OCI-LY3 (cell line): Measurements from ENCODE around the gene STMND1.
A peak's percentile ranks its signal among the peaks of the same experiment; 100 is the strongest.

ENCODE experiments used
- H2AFZ ChIP-seq: fragments of 200-600, 300-600 bp; shearing (Covaris generic); 2 replicates; pipeline ENCODE4 v1.6.0; 2014; ENCODE audit warnings: antibody characterized with exemption, low read depth, low read length
- H3K27ac ChIP-seq: fragments of 200-600, 300-600 bp; sonication (generic); 2 replicates; pipeline ENCODE4 v1.5.1; 2014; ENCODE audit warnings: mild to moderate bottlenecking, low read length, moderate library complexity, mixed read lengths
- H3K27me3 ChIP-seq: fragments of 200-600, 300-600 bp; sonication (generic); 2 replicates; pipeline ENCODE4 v1.6.1; 2014; ENCODE audit warnings: low read depth, low read length, mixed read lengths
- H3K36me3 ChIP-seq: fragments of 200-600, 300-600 bp; sonication (generic); replicated peaks from 2 replicates; pipeline ENCODE3; 2014; ENCODE audit warnings: low read depth, low read length, mixed read lengths
- H3K4me1 ChIP-seq: fragments of 300-600, 200-600 bp; sonication (generic); 2 replicates; pipeline ENCODE4 v1.6.1; 2014; ENCODE audit warnings: low read length, mixed read lengths
- H3K4me2 ChIP-seq: fragments of 200-600, 300-600 bp; sonication (generic); 2 replicates; pipeline ENCODE4 v1.6.1; 2014; ENCODE audit warnings: low read length, mixed read lengths
- H3K4me3 ChIP-seq: fragments of 300-600, 200-600 bp; sonication (generic); 2 replicates; pipeline ENCODE4 v1.5.1; 2014; ENCODE audit warnings: antibody characterized with exemption, mild to moderate bottlenecking, low read length, moderate library complexity
- H3K79me2 ChIP-seq: fragments of 300-600, 200-600 bp; shearing (Covaris generic); 2 replicates; pipeline ENCODE4 v1.6.1; 2014; ENCODE audit warnings: mild to moderate bottlenecking, low read length, mixed read lengths
- H3K9ac ChIP-seq: fragments of 300-600, 200-600 bp; shearing (Covaris generic); 2 replicates; pipeline ENCODE4 v1.6.0; 2014; ENCODE audit warnings: mild to moderate bottlenecking, low read length, moderate library complexity
- H3K9me3 ChIP-seq: fragments of 200-600, 300-600 bp; shearing (Covaris generic); 2 replicates; pipeline ENCODE4 v1.6.1; 2014; ENCODE audit warnings: low read length, mixed read lengths; ENCODE audit not compliant: insufficient read depth
- H4K20me1 ChIP-seq: fragments of 200-600, 300-600 bp; sonication (generic); 2 replicates; pipeline ENCODE4 v1.6.1; 2016; ENCODE audit warnings: low read length, mixed read lengths; ENCODE audit not compliant: insufficient read depth
- EZH2phosphoT487 ChIP-seq: fragments of 200-600 bp; shearing (Covaris generic); IDR thresholded peaks from 2 replicates; pipeline ENCODE4 v1.6.1; 2018; ENCODE audit warnings: antibody characterized with exemption, mixed run types, low read depth
- TF ChIP-seq, protein P1 (sequence below): fragments of 200-600, 300-600 bp; sonication (generic); IDR thresholded peaks from 2 replicates; pipeline ENCODE4 v1.5.1; 2014; ENCODE audit warnings: antibody characterized with exemption, low read length, low read depth

STMND1 gene

GRCh38 chr6:17156112-17156921 is 54.5 kb downstream of the STMND1 start:
- Histone ChIP-seq H3K4me3 (no peak overlapping the region), H3K27ac (no peak overlapping the region), H3K4me2 (no peak overlapping the region), H3K4me1 (no peaks in the 10 kb centered on the region), H2AFZ (no peak overlapping the region), H3K79me2 (no peaks in the 10 kb centered on the region), H3K27me3 (no peaks in the 10 kb centered on the region), H3K36me3 (no peaks in the 10 kb centered on the region), H3K9ac (no peak overlapping the region), H4K20me1 (no peaks in the 10 kb centered on the region), H3K9me3 (no peaks in the 10 kb centered on the region)
- TF ChIP-seq, protein P1, sequence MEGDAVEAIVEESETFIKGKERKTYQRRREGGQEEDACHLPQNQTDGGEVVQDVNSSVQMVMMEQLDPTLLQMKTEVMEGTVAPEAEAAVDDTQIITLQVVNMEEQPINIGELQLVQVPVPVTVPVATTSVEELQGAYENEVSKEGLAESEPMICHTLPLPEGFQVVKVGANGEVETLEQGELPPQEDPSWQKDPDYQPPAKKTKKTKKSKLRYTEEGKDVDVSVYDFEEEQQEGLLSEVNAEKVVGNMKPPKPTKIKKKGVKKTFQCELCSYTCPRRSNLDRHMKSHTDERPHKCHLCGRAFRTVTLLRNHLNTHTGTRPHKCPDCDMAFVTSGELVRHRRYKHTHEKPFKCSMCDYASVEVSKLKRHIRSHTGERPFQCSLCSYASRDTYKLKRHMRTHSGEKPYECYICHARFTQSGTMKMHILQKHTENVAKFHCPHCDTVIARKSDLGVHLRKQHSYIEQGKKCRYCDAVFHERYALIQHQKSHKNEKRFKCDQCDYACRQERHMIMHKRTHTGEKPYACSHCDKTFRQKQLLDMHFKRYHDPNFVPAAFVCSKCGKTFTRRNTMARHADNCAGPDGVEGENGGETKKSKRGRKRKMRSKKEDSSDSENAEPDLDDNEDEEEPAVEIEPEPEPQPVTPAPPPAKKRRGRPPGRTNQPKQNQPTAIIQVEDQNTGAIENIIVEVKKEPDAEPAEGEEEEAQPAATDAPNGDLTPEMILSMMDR: peak; percentile 67
- no peak for TF ChIP-seq EZH2phosphoT487

DNA sequence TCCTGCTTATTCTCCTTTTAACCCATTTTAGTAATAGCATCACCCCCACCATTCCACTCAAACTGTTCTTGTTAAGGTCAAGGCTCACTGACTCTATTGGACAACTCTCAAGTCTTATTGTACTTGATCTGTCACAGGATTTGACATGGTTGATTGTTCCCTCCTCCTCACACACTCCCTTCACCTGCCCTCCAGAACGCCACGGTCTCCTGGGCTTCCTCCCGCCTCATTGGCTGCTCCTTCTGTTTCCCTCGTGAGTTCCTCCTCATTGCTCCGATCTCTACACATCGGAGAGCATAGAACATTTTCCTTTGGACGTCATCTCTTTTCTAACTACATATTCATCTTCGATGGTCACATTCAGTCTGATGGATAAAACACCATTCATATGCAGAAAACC is 55.1 kb downstream of the STMND1 start:
- H3K4me3 ChIP-seq: no peak overlapping the region
- no peak overlapping the region for H3K4me2 ChIP-seq
- H3K36me3 ChIP-seq: no peaks in the 10 kb centered on the region
- no peak overlapping the region for H3K27ac ChIP-seq
- no peaks in the 10 kb centered on the region for H3K79me2 ChIP-seq
- no peaks in the 10 kb centered on the region for H3K27me3 ChIP-seq
- no peaks in the 10 kb centered on the region for H3K4me1 ChIP-seq
- no peaks in the 10 kb centered on the region for H4K20me1 ChIP-seq
- TF ChIP-seq EZH2phosphoT487: no peak
- TF ChIP-seq, protein P1: no peak
- no peak overlapping the region for H3K9ac ChIP-seq
- H2AFZ ChIP-seq: no peak overlapping the region
- no peaks in the 10 kb centered on the region for H3K9me3 ChIP-seq

DNA sequence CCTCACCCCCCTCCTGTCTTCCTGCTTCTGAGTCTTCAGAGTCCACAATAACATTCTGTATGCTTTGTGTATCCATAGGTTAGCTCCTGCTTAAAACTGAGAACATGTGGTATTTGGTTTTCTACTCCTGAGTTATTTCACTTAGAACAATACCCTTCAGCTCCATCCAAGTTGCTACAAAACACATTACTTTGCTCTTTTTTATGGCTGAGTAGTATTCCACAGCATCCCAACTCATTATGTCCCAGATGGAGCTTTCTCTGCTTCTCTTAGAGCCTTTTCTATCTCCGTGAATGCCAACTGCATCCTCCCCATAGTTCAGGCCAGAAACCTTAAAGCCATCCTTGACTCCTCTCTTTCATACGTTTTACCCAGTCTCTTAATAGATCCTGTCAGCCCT is 55.8 kb downstream of the STMND1 start:
- H3K4me2 ChIP-seq: no peak overlapping the region
- H3K36me3 ChIP-seq: no peaks in the 10 kb centered on the region
- H3K4me3 ChIP-seq: no peak overlapping the region
- no peaks in the 10 kb centered on the region for H3K27me3 ChIP-seq
- no peak overlapping the region for H3K9ac ChIP-seq
- no peaks in the 10 kb centered on the region for H3K79me2 ChIP-seq
- no peaks in the 10 kb centered on the region for H4K20me1 ChIP-seq
- H2AFZ ChIP-seq: no peak overlapping the region
- H3K27ac ChIP-seq: no peak overlapping the region
- H3K9me3 ChIP-seq: no peaks in the 10 kb centered on the region
- H3K4me1 ChIP-seq: no peaks in the 10 kb centered on the region
- TF ChIP-seq, protein P1: no peak
- TF ChIP-seq EZH2phosphoT487: no peak

- H3K27ac ChIP-seq: no peak overlapping the region
- H3K9me3 ChIP-seq: no peaks in the 10 kb centered on the region
- H3K4me3 ChIP-seq: no peak overlapping the region
- TF ChIP-seq EZH2phosphoT487: no peak
- H3K79me2 ChIP-seq: no peaks in the 10 kb centered on the region
- no peak overlapping the region for H2AFZ ChIP-seq
- no peaks in the 10 kb centered on the region for H3K27me3 ChIP-seq
- no peak overlapping the region for H3K9ac ChIP-seq
- H3K4me1 ChIP-seq: no peaks in the 10 kb centered on the region
- no peak overlapping the region for H3K4me2 ChIP-seq
- H4K20me1 ChIP-seq: no peaks in the 10 kb centered on the region
- no peaks in the 10 kb centered on the region for H3K36me3 ChIP-seq
Observed at GRCh38 chr6:17159240-17159639, 57.4 kb downstream of the STMND1 start.
